Fibroblast of mammary gland (primary cell): Measurements from ENCODE around the gene CDR2L.
"Not testable (repeated sequence)": the region's sequence is repeated elsewhere in the genome, so short reads cannot be mapped to it uniquely, and the experiment has no call there.

ENCODE experiments used
- DNase-seq: peaks from one replicate; pipeline ENCODE4 v3.0.0-alpha.2; 2010; ENCODE audit warnings: low read depth
- H3K4me3 ChIP-seq: 2 replicates; pipeline ENCODE4 v1.5.1; 2011; ENCODE audit warnings: low read depth, mild to moderate bottlenecking, low read length, moderate library complexity; ENCODE audit not compliant: control insufficient read depth
- TF ChIP-seq, protein P1 (sequence below): conservative IDR thresholded peaks from 2 replicates; pipeline ENCODE4 v1.5.1; 2011; ENCODE audit warnings: low read depth, low read length, inconsistent platforms; ENCODE audit not compliant: control insufficient read depth, insufficient read depth

CDR2L gene

DNA sequence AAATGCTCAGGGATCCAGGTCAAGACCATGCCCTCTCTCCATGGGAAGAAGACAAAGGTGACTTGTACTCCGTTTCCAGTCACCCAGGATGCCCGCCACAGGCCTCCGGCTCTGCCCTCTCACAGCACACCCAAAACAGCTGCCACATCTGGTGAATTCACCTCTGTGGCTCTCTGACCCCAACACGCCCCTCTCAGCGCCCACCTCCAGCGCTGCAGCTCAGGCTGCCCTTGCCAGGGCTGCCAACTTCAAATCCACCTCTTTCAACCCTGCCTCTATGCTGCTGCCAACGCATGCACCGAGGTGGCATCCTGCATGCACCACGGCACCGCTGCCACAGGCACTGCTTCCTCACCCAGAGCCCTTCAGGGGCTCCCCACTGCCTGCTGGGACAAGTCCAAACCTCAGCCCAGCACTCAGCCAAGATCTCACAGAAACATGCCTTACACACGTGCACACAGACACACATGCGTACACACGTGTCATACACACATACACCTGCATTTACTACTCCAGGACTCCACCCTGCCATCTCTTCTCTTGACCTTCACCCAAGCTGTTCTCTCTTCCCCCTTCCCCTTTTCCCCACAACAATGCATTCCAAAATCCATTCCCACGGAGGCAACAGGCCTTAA lies 22.3 kb upstream of the CDR2L start:
- no peak for DNase-seq
- TF ChIP-seq, protein P1, sequence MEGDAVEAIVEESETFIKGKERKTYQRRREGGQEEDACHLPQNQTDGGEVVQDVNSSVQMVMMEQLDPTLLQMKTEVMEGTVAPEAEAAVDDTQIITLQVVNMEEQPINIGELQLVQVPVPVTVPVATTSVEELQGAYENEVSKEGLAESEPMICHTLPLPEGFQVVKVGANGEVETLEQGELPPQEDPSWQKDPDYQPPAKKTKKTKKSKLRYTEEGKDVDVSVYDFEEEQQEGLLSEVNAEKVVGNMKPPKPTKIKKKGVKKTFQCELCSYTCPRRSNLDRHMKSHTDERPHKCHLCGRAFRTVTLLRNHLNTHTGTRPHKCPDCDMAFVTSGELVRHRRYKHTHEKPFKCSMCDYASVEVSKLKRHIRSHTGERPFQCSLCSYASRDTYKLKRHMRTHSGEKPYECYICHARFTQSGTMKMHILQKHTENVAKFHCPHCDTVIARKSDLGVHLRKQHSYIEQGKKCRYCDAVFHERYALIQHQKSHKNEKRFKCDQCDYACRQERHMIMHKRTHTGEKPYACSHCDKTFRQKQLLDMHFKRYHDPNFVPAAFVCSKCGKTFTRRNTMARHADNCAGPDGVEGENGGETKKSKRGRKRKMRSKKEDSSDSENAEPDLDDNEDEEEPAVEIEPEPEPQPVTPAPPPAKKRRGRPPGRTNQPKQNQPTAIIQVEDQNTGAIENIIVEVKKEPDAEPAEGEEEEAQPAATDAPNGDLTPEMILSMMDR, result no peak
- no peak overlapping the region for H3K4me3 ChIP-seq

DNA sequence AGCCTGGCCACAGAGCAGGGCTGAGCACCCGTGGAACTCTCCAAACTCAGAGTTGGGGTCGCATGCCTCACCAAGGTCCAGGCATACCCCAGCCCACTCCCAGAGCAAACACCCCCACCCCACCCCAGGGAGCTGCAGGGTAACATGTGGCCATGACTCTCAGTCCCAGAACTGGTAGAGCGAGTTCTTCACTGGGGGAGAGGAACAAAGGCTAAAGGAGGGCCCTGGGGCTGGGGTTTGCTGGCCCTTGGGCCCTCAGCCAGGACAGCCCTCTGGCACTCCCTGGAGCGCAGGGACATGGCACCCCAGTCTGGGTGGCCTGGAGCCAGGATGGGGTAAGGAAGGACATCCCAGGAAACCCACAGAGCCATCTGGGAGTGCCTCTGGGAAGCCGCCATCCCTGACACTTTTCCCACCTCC lies 19.1 kb upstream of the CDR2L start:
- TF ChIP-seq, protein P1, result no peak
- DNase-seq, result no peak
- no peak overlapping the region for H3K4me3 ChIP-seq

DNA sequence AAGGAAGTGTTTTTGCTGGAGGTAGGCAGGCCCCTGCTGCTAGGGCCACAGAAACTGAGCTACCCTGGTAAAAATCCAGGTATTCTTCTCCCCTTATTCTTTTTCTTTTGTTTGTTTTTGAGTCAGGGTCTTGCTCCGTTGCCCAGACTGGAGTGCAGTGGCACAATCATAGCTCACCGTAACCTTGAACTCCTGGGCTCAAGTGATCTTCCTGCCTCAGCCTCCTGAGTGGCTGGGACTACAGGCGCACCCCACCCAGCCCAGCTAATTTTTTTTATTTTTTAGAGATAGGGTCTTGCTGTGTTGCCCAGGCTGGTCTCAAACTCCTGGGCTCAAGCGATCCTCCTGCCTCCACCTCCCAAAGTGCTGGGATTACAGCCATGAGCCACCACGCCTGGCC lies 17.9 kb upstream of the CDR2L start:
- H3K4me3 ChIP-seq, DNase-seq: not testable (repeated sequence)

DNA sequence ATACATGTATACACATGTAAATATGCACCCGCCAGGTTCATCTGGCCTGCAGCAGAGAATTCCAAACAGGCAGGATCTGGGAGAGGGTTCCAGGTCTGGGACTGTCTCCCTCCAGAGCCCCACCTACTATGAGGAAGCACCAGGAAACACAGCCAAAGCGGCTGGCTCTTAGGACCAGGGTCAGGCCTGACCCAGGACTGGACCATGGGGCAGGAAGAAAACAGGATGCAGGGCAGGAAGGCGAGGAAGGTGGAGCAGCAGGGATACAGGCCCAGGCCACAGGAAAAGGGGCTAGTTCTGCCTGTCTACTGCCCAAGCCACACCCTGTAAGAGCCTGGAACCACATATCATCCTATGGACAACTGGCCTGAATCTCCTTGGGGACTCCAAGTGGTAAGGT lies 17.0 kb upstream of the CDR2L start:
- H3K4me3 ChIP-seq, result no peak overlapping the region
- TF ChIP-seq, protein P1, result no peak
- DNase-seq, result no peak

DNA sequence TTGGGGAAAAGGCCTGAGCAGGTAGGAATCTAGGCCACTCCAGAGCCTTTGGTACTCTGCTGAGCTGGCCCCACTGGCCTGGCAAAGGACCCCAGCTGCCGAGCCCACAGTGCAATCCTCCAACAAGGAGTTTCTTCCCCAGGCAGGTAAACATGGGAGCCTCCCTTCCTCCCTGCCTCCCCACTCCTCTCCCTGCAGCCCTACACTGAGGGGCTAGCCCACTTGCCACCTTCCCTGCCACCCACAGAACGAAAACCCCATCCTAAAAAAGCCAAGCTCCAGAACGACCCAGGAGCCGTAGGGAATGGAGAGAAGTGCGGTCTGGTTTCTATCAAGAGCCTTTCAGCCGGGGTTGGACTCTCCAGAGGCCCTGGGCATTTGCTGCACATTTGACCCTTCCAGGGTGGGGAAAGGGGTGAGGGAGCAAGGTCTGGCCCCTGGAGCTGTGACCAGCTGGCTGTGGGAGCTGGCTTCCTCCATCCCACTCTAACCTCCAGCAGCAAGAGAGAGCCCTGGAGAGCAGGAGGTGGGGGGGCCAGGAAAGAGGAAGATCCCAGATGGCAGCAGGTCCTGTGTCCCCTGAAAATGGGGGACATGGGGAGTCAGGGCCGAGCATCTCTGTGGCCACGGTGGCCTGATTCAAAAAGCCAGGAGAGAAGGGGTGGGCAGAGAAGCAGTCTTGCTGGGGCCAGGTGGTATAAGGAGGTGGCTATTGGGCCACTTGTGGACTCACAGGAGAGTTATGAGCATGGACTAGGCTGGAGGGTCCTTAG lies 16.2 kb upstream of the CDR2L start:
- no peak for DNase-seq
- TF ChIP-seq, protein P1, result no peak
- H3K4me3 ChIP-seq, result no peak overlapping the region

DNA sequence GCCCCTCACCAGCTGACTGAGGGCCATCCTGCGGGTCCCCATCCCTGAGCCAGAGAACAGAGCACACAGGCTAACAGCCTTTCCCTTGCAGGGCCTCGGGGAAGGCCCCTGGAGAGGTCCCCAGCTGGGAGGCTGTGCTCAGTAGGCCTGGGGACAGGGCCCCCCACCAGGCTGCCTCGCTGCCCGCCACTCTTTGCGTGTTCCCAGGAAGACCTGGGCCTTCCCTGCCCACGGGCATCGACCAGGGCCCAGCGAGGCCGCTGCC lies 15.7 kb upstream of the CDR2L start:
- no peak for DNase-seq
- TF ChIP-seq, protein P1, result no peak
- no peak overlapping the region for H3K4me3 ChIP-seq

DNA sequence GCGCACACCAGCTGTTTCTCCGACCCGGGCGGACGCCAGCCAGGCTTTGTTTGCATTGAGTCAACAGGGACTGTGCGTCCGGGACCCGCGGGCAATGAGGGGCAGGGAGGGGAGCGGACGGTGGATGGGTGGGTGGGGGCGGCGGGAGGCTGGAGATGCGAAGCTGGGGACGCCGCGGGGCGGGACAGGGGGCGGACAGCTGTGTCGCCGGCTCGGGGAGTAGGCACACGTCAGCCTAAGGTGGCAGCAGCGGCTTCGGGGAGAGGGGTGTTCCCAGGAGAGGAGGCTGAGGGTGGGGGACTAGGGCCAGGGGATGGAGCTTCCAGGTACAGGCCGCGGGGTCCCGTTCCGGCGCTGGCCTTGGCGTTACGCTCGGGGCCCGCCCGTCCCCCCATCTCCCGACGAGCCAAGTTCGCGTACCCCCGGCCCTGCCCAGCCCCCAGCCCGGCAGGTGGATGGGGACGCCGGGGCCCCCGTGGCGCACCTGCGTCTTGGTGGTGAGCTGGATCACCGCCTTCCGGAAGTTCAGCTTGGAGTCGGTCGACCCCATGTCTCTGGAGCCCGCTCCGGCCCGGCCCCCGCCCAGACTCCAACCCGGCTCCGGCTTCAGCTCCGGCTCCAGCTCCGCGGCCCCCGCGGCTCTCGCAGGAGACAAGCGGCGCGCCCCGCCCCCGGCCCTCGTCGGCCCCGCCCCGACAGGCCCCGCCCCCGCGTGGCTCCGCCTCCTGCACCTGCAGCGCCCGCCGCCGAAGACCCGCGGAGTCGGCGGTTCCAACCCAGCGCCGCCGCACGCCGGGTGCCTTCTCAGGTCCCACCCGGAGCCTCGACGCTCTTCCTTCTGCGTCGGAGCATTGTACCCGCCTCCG lies 15.1 kb upstream of the CDR2L start, which contains the start of gene HID1:
TSS of gene HID1 (minus strand) at position 653 of the 866 bp plus-strand sequence. CDS start at position 550, 103 bp downstream.
- no peak for DNase-seq
- H3K4me3 ChIP-seq, result no peak within 1 kb of the TSS
- TF ChIP-seq, protein P1, result no peak
